ENCODE results near the gene DFFB.

- TF ChIP-seq EZH2phosphoT487 (IDR thresholded peaks at IDR 0.05; ENCODE audit: borderline replicate concordance), result no peak
- TF ChIP-seq CTCF (IDR thresholded peaks at IDR 0.05 in 2 of 3, conservative IDR thresholded peaks at IDR 0.05 in 1 of 3; ENCODE audit: borderline replicate concordance in 1 of 3, insufficient read depth in 1 of 3, low read depth in 2 of 3, low read length in 2 of 3), result no peak
- no peak for TF ChIP-seq SIN3A (IDR thresholded peaks at IDR 0.05; ENCODE audit: low read depth)
- no peak for TF ChIP-seq EGR1 (IDR thresholded peaks at IDR 0.05; ENCODE audit: low read depth)
- no peak for TF ChIP-seq EZH2 (IDR thresholded peaks at IDR 0.05)
- no peak for TF ChIP-seq YY1 (IDR thresholded peaks at IDR 0.05; ENCODE audit: extremely low read depth, insufficient replicate concordance, low read depth, low read length)
- no peak for TF ChIP-seq POLR2A (IDR thresholded peaks at IDR 0.05; ENCODE audit: borderline replicate concordance, extremely low read depth, insufficient read depth, insufficient read length)
- no peak for TF ChIP-seq REST (IDR thresholded peaks at IDR 0.05; ENCODE audit: low read depth)
- no peak for TF ChIP-seq RAD21 (IDR thresholded peaks at IDR 0.05; ENCODE audit: low read depth)
- TF ChIP-seq JUND (IDR thresholded peaks at IDR 0.05), result no peak
- TF ChIP-seq SP1 (IDR thresholded peaks at IDR 0.05; ENCODE audit: low read depth), result no peak
- TF ChIP-seq POLR2AphosphoS5 (IDR thresholded peaks at IDR 0.05; ENCODE audit: low read depth, low read length), result no peak
- TF ChIP-seq TCF7L2 (IDR thresholded peaks at IDR 0.05; ENCODE audit: borderline replicate concordance, extremely low read depth, insufficient read depth, insufficient read length), result no peak
- no peak for TF ChIP-seq FOSL1 (IDR thresholded peaks at IDR 0.05; ENCODE audit: low read depth)
Observed at GRCh38 chr1:3921765-3922164, 64.5 kb downstream of the DFFB start.
